HG02588 (cell line): Measurements from ENCODE around the gene F8A2.
A peak's percentile ranks its signal among the peaks of the same experiment; 100 is the strongest.
"Not testable (repeated sequence)": the region's sequence is repeated elsewhere in the genome, so short reads cannot be mapped to it uniquely, and the experiment has no call there.

Source experiments
- ATAC-seq: cut with Tn5 transposase; IDR thresholded peaks from one replicate; pipeline ENCODE4 v1.9.1; 2021; ENCODE audit warnings: mild to moderate bottlenecking, moderate library complexity; ENCODE audit not compliant: unreplicated experiment

The F8A2 gene

GRCh38 chrX:155381843-155382528 lies at the start of gene F8A2:
F8A2 (plus strand) TSS chrX:155382095; CDS start chrX:155382115, 20 bp downstream.
- ATAC-seq: peak; percentile 79

- ATAC-seq: no peak
Measured at GRCh38 chrX:155333544-155334100, 48.3 kb upstream of the F8A2 start.

- no peak for ATAC-seq
Measured at GRCh38 chrX:155334486-155335336, 47.2 kb upstream of the F8A2 start, which contains the start of gene CLIC2. CLIC2 (minus strand) TSS chrX:155334614; CDS start chrX:155334427, 187 bp downstream.

- ATAC-seq: not testable (repeated sequence)
Measured at GRCh38 chrX:155335337-155335712, 46.6 kb upstream of the F8A2 start.

- not testable (repeated sequence) for ATAC-seq
Measured at GRCh38 chrX:155345689-155346088, 36.2 kb upstream of the F8A2 start.

- not testable (repeated sequence) for ATAC-seq
Measured at GRCh38 chrX:155349448-155349847, 32.4 kb upstream of the F8A2 start.

GRCh38 chrX:155363712-155364111 lies 18.2 kb upstream of the F8A2 start:
- ATAC-seq: not testable (repeated sequence)

GRCh38 chrX:155373777-155374458 lies 8.0 kb upstream of the F8A2 start:
- not testable (repeated sequence) for ATAC-seq

- ATAC-seq: not testable (repeated sequence)
Measured at GRCh38 chrX:155379802-155380201, 2.1 kb upstream of the F8A2 start.

GRCh38 chrX:155382529-155382967 lies 653 bp downstream of the F8A2 start:
- peak; percentile 29 for ATAC-seq

GRCh38 chrX:155389634-155390033 lies 7.7 kb downstream of the F8A2 start:
- ATAC-seq: no peak

- not testable (repeated sequence) for ATAC-seq
Measured at GRCh38 chrX:155394747-155395276, 12.9 kb downstream of the F8A2 start.

- ATAC-seq: no peak
Measured at GRCh38 chrX:155406429-155406828, 24.5 kb downstream of the F8A2 start.

GRCh38 chrX:155417769-155418168 lies 35.9 kb downstream of the F8A2 start:
- no peak for ATAC-seq
